IPS-18c (cell line): ENCODE data around the gene CNGA4.

Experiments
- H3K4me3 ChIP-seq: 2 replicates; pipeline ENCODE4 v1.7.0; 2013; ENCODE audit warnings: low read depth, mild to moderate bottlenecking, low read length, moderate library complexity; ENCODE audit not compliant: insufficient read depth
- H3K9me3 ChIP-seq: one replicate; pipeline ENCODE4 v1.6.1; 2013; ENCODE audit warnings: mild to moderate bottlenecking, low read length, moderate library complexity; ENCODE audit not compliant: control insufficient read depth, insufficient read depth

The CNGA4 gene, protein sequence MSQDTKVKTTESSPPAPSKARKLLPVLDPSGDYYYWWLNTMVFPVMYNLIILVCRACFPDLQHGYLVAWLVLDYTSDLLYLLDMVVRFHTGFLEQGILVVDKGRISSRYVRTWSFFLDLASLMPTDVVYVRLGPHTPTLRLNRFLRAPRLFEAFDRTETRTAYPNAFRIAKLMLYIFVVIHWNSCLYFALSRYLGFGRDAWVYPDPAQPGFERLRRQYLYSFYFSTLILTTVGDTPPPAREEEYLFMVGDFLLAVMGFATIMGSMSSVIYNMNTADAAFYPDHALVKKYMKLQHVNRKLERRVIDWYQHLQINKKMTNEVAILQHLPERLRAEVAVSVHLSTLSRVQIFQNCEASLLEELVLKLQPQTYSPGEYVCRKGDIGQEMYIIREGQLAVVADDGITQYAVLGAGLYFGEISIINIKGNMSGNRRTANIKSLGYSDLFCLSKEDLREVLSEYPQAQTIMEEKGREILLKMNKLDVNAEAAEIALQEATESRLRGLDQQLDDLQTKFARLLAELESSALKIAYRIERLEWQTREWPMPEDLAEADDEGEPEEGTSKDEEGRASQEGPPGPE

DNA sequence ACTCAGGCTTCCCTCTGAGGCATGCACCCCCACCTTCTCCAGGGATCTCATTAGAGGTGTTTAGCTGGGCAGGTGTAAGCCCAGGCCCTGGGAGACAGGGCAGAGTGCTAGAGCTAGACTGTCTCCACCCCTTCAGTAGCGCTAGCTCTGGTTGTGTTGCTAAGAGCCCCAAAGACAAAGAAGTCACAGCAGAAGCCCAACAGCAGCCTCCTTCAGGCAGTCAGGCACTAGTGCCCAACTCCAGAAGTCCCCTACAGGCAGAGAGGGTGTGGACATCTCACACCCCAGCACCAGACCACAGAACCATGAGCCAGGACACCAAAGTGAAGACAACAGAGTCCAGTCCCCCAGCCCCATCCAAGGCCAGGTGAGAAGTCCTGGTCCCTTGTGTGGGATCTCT, at the start of gene CNGA4:
CNGA4 (plus strand) TSS at position 188 of the 400 bp plus-strand sequence; CDS start at position 306, 118 bp downstream.
- H3K4me3 ChIP-seq: no peak within 1 kb of the TSS; the same call in 1 of the 2 replicates
- H3K9me3 ChIP-seq: no peaks in the 10 kb centered on the region

DNA sequence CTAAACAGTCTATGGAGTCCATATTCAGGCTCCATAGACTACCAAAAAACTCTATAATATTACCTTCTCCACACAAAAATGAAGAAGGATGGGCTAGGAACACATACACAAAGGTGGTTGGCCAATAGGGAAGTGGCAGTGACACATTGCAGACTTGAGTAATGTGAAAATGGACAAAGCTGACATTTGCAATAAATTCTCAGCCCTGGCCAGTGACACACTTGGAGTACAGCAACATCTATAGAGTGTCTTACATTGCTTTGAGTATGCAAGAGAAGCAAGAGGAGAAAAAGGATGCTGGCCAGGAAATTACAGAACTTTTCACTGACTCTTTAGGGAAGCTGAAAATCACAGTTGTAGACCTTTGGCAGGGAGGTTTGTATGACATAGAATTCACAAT, 47.1 kb upstream of the CNGA4 start:
- Histone ChIP-seq H3K9me3 (no peaks in the 10 kb centered on the region), H3K4me3 (no peak overlapping the region)

GRCh38 chr11:6194065-6194581, 44.8 kb upstream of the CNGA4 start:
- no peaks in the 10 kb centered on the region for H3K9me3 ChIP-seq
- H3K4me3 ChIP-seq: no peak overlapping the region

DNA sequence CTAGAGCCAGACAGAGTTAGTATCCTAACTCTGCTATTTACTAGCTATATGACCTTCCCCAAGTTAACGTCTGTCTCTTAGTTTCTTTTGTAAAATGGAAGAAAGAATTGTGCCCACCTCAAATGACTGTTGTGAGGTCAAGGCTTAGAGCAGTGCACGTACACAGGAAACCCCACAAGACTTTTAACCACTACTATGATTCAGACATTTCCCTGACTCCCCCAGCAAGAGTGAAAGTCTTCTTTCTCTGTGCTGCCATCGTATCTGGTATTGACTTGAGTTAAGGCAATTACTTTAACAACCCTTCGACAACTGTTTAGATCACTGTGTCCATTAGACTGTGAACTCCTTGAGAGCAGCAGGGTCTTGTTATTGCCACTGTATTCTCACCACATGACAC, 42.5 kb upstream of the CNGA4 start:
- Histone ChIP-seq H3K9me3 (no peaks in the 10 kb centered on the region), H3K4me3 (no peak overlapping the region)

DNA sequence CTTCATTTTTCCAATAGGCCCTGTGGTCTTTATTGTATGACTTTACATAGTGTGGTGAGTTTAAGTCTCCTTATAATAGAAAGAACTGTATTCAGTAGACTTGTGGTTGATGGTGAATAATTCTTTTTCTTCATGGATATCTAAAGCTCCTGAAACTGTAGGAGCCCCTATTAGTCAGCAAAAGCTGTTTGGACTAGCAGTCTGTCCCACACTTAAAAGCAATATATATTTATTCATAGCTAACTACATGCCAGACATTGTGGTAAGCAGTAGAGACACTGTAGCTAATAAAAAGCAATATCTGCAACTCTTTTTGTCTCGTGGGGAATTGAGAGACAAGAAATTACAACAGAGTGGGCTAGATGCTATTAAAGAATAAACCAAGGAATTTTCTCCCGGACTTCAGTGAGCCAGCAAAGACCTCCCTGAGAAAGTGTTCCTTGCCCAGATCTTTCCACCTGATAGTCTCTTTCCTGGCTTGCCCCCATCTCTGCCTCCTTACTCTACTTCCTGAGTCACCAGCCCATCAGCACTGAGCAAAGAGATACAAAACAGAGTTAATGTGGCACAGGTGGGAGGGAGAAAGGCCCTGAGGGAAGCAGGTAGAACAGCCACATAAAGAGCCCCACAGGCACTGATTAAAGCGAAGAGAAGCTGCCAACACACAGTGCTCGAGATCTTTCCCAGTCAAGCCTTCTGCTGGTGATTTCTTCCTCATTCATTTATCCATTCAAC, 41.3 kb upstream of the CNGA4 start:
- Histone ChIP-seq H3K4me3 (no peak overlapping the region), H3K9me3 (no peaks in the 10 kb centered on the region)

DNA sequence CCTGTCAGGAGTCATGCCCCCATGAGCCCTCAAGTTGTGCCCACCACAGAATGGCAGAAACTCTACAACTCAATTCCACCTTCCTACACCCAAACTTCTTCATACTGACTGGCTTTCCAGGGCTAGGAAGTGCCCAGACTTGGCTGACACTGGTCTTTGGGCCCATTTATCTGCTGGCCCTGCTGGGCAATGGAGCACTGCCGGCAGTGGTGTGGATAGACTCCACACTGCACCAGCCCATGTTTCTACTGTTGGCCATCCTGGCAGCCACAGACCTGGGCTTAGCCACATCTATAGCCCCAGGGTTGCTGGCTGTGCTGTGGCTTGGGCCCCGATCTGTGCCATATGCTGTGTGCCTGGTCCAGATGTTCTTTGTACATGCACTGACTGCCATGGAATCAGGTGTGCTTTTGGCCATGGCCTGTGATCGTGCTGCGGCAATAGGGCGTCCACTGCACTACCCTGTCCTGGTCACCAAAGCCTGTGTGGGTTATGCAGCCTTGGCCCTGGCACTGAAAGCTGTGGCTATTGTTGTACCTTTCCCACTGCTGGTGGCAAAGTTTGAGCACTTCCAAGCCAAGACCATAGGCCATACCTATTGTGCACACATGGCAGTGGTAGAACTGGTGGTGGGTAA, 39.6 kb upstream of the CNGA4 start, which contains the start of gene OR52W1:
OR52W1 (plus strand) TSS at position 51 of the 637 bp plus-strand sequence; CDS start at position 51, 0 bp downstream.
- Histone ChIP-seq H3K9me3 (no peaks in the 10 kb centered on the region), H3K4me3 (no peak within 1 kb of the TSS)

- Histone ChIP-seq H3K9me3 (no peaks in the 10 kb centered on the region), H3K4me3 (no peak overlapping the region)
Observed at GRCh38 chr11:6200975-6201374, 37.9 kb upstream of the CNGA4 start.

- Histone ChIP-seq H3K4me3 (no peak overlapping the region), H3K9me3 (no peaks in the 10 kb centered on the region)
Observed at GRCh38 chr11:6201481-6201880, 37.4 kb upstream of the CNGA4 start.

DNA sequence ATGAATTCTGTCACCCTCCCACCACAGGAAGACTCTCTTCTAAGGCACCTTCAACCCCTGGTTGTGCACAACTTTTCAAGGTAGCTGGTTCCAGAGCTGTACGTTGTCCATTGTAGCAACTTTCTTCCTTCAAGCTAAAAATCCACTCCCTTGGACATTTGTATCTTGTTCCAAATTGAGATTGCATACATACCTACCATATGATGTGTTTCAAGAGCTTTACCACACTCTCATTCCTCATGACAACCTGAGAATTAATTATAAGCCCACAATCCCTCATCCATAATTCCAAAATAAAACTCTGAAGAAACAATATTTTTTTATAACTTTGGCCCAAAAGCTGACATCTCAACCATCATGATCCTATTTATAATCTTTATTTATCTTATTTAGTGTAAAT, 36.8 kb upstream of the CNGA4 start:
- Histone ChIP-seq H3K9me3 (no peaks in the 10 kb centered on the region), H3K4me3 (no peak overlapping the region)

- Histone ChIP-seq H3K4me3 (no peak overlapping the region), H3K9me3 (no peaks in the 10 kb centered on the region)
Observed at GRCh38 chr11:6203327-6203726, 35.6 kb upstream of the CNGA4 start.

GRCh38 chr11:6204706-6205105, 34.2 kb upstream of the CNGA4 start:
- H3K9me3 ChIP-seq: no peaks in the 10 kb centered on the region

GRCh38 chr11:6205366-6205765, 33.5 kb upstream of the CNGA4 start, which contains the start of gene C11orf42:
C11orf42 (plus strand) TSS chr11:6205557; CDS start chr11:6205616, 59 bp downstream.
- no peaks in the 10 kb centered on the region for H3K9me3 ChIP-seq
- H3K4me3 ChIP-seq: no peak within 1 kb of the TSS

More at GRCh38 chr11:6204706-6205105, 34.2 kb upstream of the CNGA4 start:
- no peak overlapping the region for H3K4me3 ChIP-seq

DNA sequence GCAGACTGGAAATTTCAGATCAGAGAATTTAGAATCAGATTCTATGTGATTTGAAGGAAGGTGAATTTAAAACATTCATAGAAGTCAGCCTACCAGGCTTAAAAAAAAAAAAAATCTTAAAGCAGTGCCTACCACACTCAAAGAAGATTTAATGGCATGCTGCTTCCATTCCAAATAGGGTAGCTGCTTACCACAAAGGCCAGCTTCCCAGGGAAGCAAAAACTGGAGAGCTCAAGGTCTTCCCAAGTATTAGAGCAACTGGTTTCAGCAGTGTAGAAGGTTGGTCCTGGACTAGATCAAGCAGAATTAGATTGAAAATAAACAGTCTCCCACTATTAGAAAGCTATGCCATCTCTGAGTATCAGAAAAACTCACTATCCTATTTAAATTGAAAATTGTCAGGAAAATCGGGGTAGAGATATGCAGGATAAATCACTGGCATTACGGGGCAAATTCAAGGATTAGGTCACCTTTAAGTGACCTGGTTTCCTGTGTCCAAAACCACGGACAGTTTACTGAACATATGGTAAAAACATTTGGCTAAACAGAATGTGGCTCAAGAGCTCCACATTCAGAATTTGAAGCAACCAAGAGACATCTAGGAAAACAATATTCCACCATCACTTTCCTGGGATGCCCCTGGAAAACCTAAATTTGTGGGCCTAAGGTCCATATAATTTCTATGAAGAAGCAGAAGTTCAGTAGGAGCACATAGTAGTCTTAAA, 32.3 kb upstream of the CNGA4 start:
- Histone ChIP-seq H3K4me3 (no peak overlapping the region), H3K9me3 (no peaks in the 10 kb centered on the region)

DNA sequence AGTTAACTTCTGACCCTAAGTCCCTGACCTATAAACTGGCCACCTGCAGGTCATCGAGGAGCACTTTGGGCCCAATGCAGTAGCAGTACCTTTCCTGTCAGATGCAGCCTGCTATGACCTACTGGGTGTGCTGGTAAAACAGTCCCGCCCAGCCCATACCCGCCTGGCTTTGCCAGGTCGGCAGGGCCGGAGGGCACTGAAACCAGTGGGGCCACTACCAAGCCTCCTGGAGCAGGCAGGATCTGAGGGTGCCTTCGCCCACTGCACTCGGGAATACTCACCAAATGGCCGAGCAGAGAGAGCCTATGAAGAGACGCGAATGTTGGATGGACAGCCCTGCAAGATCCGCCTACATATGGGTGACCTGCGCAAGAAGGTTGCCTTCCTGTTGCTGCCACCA, 29.1 kb upstream of the CNGA4 start:
- Histone ChIP-seq H3K4me3 (no peak overlapping the region), H3K9me3 (no peaks in the 10 kb centered on the region)

DNA sequence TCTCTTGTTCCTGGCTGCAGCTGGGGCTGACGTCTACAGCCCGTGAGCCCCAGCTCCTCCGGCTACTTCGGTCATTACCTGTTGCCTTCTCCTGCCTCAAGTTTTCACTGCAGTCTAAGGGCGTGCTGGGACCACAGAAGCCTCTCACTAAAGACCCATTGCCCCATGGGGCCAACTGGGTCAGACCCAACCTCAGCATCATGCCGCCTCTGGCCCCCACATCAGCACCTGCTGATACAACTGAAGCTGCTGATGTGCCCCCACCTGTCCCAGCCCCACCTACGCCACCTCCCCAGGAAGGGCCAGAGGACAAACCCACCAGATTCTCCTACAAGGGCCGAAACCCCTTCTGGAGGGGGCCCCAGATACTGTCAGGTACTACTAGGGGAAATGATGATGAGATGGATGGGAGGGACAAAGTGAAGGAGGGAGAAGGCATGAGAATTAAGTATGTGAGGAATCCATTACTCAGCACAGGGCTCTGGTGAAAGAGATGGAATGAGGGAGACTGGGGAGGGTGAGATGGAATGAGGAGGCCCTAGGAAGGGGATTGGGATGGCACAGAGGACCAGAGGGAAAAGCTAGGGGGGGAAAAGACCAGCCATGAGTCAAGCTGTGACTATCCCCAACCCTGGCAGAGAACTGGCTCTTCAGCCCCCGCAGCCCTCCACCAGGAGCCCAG, 28.5 kb upstream of the CNGA4 start:
- no peaks in the 10 kb centered on the region for H3K9me3 ChIP-seq
- no peak overlapping the region for H3K4me3 ChIP-seq

- no peak overlapping the region for H3K4me3 ChIP-seq
- H3K9me3 ChIP-seq: no peaks in the 10 kb centered on the region
Observed at GRCh38 chr11:6214530-6214929, 24.4 kb upstream of the CNGA4 start.
